NCI-H187 (cell line): ENCODE results near the gene FXYD3.
"Not testable (repeated sequence)": the region's sequence is repeated elsewhere in the genome, so short reads cannot be mapped to it uniquely, and the experiment has no call there.

Experiments used
- DNase-seq, 2 experiments: peaks; one replicate each; lab custom pipeline; 2025; lab: John Stamatoyannopoulos, UW

FXYD3 gene

DNA sequence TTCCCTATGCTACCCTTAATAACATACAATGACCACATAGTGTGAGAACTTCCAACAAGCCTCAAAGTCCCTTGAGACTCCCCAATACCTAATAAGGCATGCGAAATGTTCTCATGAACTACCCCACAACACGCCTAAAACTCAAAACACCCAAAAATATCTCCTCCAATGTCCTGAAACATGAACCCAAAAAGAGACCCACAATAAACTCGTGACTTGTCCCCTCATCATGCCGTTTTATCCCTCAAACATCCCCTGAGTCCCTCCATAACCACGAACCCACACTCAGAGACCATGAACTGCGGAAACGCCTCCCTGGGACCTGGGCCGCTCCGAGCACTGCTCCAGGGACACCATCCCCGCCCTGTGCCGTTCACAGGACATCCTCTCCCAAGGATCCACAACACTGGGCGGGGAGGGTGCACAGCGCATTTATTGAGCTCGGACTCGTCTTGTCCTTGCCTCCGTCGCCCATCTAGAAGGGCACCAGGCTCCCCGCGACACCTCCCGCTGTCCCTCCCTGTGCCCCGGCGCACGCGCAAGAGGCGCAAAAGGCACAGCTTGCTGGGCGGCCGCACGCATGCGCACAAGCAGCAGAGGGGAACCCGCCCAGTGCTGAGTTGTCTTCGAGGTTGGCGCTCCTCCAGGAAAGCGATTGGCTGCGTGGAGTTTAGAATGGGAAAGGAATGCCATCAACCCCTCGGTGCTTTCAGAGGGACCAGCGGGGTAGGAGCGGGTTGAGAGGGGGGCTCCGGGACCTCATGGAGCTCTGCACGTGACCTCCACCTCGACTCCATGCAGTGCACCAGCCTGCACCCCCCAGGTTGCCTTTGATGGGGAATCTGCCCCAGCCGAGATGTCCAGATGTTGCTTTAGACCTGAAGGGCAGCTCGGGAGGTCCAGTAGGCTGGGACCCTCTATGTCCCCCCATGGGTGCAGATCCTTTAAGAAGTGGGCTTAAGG lies 8.8 kb downstream of the FXYD3 start:
- no peak for DNase-seq

DNA sequence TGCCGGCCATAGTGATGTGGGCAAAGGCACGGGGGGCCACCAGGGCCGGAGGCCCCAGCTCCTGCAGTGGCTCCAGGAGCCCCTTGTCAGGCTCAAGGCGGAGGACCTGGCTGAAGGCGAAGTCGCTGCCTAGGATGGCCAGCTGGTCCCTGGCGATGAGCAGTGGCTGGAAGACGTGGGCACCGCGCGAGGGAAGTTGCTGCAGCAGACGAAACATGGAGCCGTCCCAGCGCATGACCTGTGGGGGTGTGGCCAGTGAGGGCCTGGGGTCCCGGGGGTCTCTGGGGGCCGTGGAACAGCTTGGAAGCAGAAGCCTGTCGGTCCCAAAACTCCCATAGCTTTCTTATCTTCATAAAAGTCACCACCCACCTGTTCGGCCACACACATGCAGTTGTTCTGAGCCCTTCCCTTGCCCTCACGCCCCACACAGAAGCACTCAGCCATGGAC lies 9.7 kb downstream of the FXYD3 start:
- DNase-seq, result no peak

DNA sequence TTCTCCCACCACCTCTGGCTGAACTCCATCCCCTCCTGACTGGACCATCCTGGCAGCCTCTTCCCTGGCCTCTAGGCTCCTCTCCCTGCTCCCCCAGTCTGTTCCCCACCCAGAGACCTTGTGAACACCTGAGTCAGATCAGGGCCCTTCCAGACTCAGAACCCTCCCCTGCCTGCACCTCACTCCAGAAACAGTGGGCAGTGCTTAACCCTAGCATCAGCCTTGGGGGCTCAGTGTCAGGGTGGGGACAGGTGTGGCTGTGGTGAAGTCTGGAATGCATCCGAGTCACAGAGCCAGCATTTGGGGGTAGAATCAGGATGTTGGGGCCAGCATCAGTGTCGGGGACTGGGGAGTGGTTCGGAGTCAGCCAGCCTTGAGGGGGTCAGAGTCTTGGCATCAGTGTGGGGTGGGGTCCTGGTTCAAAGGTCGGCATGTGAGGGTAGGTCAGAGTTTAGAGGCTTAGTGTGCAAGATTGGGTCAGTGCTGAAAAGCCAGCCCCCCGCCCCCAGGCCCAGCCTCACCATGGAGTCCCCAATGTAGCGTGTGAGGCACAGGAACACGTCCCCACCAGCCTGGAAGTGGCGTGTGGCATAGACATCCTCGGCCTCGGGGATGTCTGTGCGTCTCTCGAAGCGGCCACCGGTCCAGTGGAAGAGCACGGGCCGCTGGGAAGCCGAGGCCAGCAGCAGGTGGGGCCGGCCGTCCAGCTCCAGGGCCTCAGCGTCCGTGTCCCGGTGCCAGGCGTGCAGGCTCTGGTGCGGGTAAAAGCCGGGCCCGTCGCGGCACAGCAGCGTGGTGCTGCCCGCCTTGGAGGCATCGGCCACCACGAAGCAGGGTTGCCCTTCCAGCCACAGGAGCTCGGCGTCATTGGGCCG lies 10.4 kb downstream of the FXYD3 start:
- no peak for DNase-seq

DNA sequence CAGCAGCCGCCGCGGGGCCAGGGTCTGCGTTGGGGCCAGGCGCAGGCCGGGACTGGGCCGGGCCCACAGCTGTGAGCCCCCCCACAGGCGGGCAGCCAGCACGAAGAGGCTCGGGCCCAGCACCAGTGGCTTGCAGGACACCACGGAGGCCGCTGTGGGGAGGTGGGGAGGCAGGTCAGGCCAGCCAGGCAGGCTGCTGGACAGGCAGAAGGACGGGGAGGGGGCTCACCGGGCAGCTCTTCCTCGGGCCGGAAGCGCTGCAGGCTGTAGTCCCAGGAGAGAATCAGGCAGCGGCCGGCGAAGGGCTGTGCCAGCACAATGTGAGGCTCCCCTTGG lies 11.0 kb downstream of the FXYD3 start:
- DNase-seq, result no peak

DNA sequence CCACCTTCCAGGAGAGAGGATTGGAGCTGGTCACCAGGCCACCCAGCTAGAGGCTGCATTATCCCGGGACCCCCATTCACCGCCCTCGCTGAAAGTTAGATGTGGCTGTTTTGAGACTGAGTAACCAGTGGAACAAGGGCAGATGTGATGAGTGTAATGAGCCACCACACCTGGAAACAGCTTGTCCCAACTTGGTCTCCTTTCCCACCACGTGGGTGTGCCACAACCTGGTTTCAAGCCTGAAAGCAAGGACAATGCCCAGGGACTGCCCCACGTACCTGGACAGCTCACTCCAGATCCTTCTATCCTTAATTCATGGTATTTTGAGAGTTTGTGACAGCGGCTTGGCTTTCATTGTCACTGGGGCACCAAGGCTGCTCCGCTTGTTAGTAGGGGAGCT lies 12.2 kb downstream of the FXYD3 start:
- DNase-seq, result no peak

DNA sequence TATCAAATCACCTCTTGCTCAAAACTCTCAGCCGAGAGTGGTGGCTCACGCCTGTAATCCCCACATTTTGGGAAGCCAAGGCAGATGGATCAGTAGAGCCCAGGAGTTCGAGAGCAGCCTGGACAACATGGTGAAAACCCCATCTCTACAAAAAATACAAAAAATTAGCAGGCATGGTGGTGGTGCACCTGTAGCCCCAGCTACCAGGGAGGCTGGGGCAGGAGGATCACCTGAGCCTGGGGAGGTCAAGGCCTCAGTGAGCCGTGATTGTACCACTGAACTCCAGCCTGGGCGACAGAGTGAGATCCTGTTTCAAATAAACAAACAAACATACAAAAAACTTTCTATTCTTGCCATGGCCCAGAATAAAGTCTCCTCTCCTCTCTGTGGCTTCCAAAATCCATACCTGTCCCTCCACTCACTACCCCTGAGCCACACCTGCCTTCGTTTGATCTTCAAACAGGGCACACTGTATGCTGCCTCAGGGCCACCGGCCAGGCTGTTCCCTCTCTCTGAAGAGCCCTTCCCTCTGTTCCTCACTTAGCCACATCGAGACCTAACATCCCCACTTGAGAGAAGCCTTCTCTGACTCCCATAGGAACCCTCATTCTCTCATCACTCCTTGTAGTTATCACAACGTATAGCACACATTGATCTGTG lies 12.9 kb downstream of the FXYD3 start:
- no peak for DNase-seq

DNA sequence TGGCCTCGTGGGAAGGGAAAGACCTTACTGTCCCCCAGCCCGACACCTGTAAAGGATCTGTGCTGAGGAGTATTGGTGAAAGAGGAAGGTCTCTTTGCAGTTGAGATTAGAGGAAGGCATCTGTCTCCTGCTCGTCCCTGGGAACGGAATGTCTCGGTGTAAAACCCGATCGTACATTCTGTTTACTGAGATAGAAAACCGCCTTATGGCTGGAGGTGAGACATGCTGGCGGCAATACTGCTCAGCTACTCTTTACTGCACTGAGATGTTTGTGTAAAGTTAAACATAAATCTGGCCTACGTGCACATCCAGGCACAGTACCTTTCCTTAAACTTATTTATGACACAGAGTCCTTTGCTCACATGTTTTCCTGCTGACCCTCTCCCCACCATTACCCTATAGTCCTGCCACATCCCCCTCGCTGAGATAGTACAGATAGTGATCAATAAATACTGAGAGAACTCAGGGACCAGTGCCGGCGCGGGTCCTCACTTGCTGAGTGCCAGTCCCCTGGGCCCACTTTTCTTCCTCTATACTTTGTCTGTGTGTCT lies 14.2 kb downstream of the FXYD3 start:
- not testable (repeated sequence) for DNase-seq

DNA sequence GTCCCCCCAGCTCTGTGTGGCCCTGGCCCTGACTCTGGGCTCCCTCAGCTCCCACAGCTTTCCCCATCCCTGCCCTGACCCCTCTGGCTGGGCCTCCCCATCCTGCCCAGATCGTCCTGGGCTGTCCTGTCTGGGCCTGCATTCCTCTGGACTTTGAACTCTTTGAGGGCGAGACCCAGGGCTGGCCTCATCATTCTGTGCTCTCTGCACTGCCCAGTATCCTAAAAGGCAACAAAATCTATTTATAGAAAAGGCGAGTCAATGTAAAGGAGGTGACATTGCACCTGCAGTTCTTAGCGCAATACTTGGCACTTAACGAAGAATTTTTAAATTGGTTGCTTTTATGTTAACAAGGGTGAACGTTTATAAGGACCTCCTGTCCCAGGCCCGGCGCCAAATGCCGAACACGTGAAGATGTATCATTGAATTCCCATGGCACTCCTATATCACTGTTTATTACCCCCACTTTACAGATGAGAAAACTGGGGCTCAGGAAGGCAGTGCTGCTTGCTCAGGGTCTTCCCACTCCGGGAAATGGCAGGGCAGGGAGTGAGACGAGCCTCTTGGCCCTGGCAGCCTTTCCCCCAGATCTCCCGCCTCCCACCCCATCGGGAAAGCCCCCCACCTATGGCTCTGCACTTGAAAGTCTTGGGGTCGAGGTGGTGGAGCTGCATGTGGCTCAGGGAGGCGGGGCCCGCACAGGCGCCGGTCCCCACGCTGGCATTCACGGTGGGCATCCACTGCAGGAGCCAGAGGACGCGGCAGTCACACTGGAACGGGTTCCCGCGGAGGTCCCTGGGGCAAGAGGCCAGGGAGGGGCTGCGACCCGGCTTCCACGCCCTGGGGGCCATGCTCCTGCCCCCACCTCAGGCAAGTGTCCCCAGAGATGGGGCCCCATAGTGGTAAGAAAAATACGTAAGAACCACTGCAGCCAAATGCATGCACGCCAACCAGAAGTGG lies 15.4 kb downstream of the FXYD3 start:
- no peak for DNase-seq

DNA sequence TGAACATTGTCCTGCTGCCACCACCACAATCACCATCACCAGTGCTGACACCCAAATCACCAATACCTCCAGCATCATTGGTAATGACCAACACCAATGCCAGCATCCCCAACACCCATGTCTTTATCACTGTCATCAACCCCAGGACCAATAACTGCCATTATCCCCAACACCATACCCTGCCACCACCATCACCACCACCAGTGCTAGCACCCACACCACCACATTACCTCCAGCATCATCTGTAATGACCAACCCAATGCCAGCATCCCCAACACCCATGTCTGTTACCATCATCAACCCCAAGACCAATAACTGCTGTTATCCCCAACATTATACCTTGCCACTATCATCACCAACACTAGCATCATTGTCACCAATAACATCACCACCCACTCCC lies 16.6 kb downstream of the FXYD3 start:
- DNase-seq, result no peak

DNA sequence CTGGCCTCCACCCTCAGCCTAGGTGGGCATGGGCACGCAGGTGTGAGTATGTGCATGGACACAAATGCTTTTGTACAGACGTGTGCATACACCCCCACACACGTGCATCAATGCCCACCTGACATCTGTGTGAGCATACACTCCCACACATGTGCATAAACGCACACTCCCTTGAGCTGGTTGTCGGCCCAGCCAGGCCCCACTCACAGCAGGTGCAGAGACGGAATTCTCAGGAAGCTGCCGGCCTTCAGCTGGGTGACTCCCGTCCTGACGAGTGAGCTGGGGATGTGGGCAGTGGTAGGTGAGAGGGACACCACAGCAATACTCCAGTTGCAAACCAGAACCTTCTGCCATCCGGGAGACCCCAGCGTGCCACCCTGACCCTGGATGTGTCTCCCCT lies 18.2 kb downstream of the FXYD3 start:
- no peak for DNase-seq

DNA sequence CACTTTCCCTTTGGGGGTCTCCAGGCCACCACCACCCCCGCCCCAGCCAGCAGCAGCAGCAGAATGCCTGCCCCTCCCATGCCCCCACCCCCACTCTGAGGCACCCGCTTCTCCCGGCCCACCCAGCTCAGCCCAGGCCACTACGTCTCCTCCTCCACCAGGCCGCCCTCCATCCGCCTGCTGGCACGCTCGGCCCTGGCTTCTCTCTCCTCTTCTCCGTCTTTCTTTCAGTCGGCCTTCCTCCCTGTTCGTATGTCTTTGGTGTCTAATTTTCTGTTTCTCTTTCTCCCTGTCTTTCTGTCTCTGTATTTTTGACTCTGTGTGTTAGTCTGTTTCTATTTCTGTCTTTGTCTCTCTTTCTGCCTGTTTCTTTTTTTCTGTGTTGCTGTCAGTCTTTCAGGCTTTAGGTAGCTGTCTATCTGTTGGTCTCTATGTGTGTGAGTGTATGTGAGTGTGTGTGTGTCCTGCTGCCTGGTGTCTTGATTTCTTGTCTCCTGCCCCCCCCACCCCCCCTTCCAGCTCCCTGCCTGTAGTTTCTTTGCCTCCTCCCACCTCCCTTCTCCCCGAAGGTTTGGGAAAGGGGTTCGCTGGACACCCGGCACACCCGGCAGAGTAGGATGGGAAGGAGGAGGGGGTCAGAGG lies 19.1 kb downstream of the FXYD3 start, which contains the start of gene LGI4:
Gene LGI4 (minus strand): TSS at position 459 of the 642 bp plus-strand sequence. CDS start 379 bp downstream, at position 80.
- no peak for DNase-seq

DNA sequence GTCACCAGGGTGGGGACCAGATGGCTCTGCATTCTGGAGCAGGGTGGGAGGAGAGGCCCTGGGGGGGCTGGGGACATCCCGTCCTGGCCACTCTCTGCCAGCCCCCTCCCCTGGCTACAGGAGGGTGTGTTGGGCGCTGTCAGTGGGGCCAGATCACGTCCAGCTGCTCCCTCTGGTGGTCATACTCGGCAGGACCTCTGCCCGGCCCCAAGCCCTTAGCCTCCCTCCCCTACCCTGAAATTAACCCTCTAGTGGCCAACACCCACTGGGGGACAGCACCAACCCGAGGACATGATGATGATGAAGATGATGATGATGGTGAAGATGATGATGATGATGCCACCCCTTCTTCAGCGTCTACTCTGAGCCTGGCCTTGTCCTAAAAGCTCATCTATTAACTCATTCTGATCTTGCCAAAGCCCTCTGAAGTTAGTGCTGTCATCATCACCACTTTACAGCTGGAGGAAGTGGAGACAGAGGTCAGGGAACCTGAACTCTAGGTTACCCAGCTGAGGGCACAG lies 19.8 kb downstream of the FXYD3 start:
- no peak for DNase-seq

DNA sequence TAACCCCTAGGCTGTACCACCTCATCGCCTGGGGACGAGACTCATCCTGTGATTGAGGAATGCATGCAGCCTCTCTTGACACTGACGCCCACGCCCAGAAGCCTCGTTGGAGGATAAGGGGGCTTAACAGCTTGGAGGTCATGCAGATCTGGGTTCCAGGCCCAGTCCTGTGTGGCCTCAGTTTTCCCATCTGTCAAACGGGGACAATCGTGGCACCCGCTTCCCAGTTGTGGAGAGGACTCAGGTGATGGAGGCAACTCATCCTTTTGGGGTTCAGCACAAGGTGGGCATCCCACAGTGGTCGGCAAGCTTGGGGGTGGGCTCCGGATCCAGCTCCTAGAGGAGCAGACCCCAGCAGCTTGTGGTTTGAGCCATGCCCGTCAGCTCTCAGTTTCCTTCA lies 20.6 kb downstream of the FXYD3 start:
- no peak for DNase-seq

DNA sequence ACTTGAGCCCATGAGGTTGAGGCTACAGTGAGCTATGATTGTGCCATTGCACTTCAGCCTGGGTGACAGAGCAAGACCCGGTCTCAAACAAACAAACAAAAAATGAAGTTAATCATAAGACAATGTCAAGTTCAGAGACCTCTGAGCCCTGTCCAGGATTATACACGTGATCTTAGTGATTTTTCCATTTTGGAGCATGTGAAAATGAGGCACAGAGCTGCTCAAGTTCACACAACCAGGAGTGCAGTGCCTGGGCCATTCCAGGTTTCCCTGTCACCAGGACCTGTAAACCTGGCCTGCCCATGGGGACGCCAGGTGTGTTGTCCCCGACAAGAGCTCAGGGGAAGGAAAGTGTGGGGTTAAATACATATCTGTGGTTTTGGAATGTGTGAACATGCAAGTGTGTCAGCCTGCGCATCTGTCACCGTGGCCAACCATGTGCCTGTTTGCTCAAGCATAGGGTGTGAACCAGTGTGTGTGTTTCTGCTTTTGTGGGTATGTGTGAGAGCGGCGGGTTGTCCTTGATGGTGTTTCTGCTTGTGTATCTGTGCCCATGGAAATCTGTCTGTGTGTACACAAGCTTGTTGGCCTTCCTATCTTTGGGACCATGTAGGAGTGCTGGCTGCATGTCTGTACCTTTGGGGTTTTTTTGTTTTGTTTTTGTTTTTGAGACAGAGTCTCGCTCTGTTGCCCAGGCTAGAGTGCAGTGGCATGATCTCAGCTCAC lies 21.5 kb downstream of the FXYD3 start:
- DNase-seq, result no peak

DNA sequence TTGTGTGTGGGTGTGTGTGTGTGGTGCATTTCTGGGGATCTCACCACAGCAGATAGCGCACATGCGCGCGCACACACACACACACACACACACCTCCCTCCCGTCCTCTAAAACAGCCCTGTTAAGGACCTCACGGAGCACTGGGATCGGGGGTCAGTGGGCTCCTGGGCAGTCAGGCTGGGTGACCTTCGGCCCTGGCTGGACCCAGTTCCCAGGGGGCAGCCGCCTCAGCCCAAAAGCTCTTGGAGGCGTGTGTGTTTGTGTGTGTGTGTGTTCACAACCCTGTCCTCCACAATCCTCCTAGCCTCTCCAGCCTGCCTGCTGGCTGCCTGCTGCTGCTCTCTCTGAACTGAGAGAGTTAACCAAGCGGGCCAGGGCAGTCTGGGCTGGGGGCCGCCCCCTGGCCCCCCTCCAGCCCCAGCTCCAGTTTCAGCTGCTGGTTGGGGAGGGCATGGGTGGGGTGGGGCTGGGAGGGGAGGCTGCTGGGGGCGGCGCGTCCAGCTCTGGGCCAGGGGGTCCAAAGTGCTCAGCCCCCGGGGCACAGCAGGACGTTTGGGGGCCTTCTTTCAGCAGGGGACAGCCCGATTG lies 22.8 kb downstream of the FXYD3 start, which contains the start of gene FXYD1:
Gene FXYD1 (plus strand): TSS at position 520 of the 588 bp plus-strand sequence. CDS start 1,256 bp downstream, outside the sequence.
- no peak for DNase-seq

DNA sequence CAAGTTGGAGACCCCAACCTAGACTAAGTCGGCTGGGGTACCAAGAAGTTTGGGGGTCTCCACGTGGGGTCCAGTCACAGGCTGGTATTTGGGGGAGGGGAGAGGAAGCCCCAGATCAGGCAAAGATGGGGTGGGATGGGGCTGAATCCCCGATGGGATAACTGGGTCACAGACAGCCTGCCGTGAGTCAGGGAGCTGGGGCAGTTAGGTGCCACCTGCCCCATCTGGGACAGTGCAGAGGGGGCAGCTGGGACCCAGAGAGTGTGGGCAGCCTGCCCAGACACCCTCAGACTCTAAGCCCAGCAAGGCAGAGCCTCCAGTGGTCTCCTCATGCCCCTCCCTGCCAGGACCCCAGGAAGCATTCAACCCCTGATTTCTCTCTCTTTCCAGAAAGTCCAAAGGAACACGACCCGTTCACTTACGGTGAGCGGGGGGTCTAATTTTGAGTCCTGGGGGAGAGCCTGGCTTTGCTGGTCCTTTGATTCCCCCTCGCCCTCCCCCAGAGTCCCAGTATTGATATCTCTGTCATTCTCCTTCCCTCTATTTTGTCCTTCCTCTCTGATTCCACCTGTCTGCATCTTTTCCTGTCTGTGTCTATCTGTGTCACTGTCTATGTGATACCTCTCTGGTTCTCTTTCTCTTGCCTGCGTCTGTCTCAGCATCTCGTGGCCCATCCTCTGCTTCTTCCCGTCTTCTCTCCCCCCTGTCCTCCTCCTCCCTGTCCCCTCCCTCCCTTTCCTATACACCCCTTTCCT lies 24.8 kb downstream of the FXYD3 start:
- DNase-seq, result no peak

DNA sequence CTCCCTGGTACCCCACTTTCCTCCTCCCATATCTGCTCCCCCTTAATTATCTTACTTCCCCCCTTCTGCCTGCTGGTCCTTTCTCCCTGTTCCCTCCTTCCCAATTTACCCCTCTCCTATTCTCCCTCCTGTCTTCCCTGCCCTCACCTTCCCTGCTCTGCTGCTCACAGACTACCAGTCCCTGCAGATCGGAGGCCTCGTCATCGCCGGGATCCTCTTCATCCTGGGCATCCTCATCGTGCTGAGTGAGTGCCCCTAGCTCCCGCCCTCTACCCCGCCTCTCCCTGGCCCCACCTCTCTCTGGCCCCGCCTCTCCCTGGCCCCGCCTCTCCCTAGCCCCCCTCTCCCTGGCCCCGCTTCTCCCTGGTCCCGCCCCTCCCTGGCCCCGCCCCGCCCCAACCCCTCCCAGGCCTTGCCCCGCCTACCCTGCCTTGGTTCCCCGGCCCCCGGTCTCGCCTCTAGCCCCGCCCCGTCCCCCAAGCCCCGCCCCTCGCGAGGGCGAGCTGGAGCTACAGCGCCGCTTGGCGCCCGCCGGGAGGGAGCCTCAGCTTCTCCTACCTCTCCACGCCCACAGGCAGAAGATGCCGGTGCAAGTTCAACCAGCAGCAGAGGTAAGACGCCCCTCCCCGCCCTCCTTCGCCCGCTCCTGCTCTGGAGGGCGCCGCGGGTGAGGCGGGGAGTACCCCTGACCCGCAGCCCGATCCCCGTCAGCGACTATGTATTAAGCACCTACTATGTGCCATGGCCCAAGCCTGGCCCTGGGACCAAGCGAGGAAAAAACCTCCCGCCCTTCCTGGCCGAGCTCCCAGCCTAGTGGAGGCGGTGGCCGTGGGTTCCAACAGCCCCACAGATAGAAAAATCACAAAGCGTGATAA lies 25.6 kb downstream of the FXYD3 start:
- DNase-seq, result no peak
